ENCODE data around the gene FXYD5.

DNA sequence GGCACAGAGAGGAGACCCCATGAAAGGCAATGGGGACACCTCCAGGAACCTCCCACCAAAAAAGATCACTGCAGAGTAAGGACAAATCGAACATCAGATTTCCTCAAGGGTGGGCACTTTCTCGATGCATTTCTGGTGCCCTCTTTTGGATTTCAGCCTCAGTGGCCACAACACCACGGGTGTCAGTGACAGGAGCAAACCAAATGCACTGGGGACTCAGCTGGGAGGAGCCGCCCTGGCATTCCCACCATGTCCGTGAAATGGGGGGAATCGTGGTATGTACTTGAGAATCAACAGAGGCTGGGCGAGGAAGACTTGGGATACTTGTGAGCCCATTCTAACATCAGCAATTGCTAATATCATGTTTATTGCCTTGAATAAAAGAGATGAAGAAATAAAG is 57.7 kb downstream of the FXYD5 start:
- TF ChIP-seq CTCF (IDR thresholded peaks at IDR 0.05; ENCODE audit: low read length) = no peak
- no peak for TF ChIP-seq EZH2 (optimal IDR thresholded peaks at IDR 0.05; ENCODE audit: low read depth, low read length)
- TF ChIP-seq EZH2phosphoT487 (IDR thresholded peaks at IDR 0.05; ENCODE audit: low read length) = no peak

Data from MM.1S (cell line).